ENCODE data around the gene MLST8.

MLST8 gene

GRCh38 chr16:2212362-2213324 lies 7.4 kb downstream of the MLST8 start:
- no peak for DNase-seq
- H3K36me3 Mint-ChIP-seq, result peaks cover 29 to 36% of the 10 kb centered on the region in 2 donors
- H3K4me1 Mint-ChIP-seq, result peaks cover 23 to 36% of the 10 kb centered on the region in 2 donors
- H3K9me3 Mint-ChIP-seq, result no peaks in the 10 kb centered on the region
- H3K27ac Mint-ChIP-seq, result peak overlapping the region; percentile 76
- no peak for ATAC-seq (replicated peaks)
- H3K4me3 Mint-ChIP-seq, result peak overlapping the region; percentile 77 to 80
- H3K27me3 Mint-ChIP-seq, result no peaks in the 10 kb centered on the region

DNA sequence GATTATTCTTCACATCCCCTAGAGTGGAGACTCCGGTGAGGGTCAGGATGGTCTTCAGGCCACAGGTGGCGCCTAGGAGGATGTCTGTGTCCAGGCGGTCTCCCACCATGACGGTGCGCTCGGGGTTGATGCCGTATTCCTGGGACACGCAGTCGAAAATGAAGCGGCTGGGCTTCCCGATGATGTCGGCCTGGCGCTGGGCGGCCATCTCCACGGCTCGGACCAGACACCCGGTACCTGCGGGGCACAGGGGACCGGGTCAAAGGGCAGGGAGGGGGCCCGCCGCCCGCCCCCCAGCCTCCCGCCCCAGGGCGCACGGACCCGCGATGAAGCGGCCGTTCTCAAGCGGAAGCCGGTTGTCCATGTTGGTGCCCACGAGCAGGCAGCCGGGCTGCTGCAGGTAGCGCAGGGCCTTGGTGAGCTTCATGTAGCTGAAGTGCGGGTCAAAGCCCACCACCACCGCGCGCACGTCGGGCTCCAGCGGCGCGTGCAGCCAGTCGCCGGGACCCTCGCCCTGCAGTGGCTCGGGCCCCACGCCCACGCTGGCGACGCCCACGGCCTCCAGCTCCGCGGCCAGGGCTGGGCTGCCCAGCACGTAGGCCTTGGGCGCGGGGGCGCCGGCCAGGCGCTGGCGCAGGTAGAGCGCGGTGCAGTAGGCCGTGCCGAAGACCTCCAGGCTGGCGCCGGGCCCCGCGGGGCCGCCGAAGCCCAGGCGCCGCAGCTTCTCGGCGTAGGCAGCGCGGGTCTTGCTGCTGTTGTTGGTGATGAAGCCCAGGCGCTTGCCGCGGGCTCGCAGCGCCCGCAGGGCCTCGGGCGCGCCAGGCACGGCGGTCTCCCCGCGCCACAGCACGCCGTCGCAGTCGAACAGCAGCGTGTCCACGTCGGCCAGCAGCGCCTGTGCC lies 8.8 kb downstream of the MLST8 start:
- Mint-ChIP-seq H3K36me3 (peaks cover 18 to 23% of the 10 kb centered on the region in 2 donors), H3K9me3 (no peaks in the 10 kb centered on the region), H3K27me3 (no peaks in the 10 kb centered on the region), H3K4me1 (peaks cover 17 to 26% of the 10 kb centered on the region in 2 donors), H3K4me3 (peak overlapping the region; percentile 77 to 80), H3K27ac (peak overlapping the region; percentile 76)
- DNase-seq (no peak), ATAC-seq (replicated peaks) (peak; percentile 2 to 3)

GRCh38 chr16:2214719-2214968 lies 9.4 kb downstream of the MLST8 start, which contains the start of gene PGP:
PGP (minus strand) TSS chr16:2214840; CDS start chr16:2214777, 63 bp downstream.
- no peak for ATAC-seq (replicated peaks)
- H3K4me3 Mint-ChIP-seq, result peak within 1 kb of the TSS; percentile 87 to 89
- peak within 1 kb of the TSS; percentile 95 for H3K27ac Mint-ChIP-seq
- no peak for DNase-seq
- H3K36me3 Mint-ChIP-seq, result peaks cover 18 to 20% of the 10 kb centered on the region in 2 donors
- peaks cover 17 to 26% of the 10 kb centered on the region in 2 donors for H3K4me1 Mint-ChIP-seq
- H3K27me3 Mint-ChIP-seq, result no peaks in the 10 kb centered on the region
- H3K9me3 Mint-ChIP-seq, result no peaks in the 10 kb centered on the region

GRCh38 chr16:2216330-2216729 lies 11.1 kb downstream of the MLST8 start:
- DNase-seq, result no peak
- H3K27me3 Mint-ChIP-seq, result no peaks in the 10 kb centered on the region
- ATAC-seq (replicated peaks), result no peak
- peaks cover 14 to 22% of the 10 kb centered on the region in 2 donors for H3K4me1 Mint-ChIP-seq
- no peaks in the 10 kb centered on the region for H3K9me3 Mint-ChIP-seq
- H3K4me3 Mint-ChIP-seq, result peak overlapping the region; percentile 87 to 89
- H3K36me3 Mint-ChIP-seq, result peaks cover 14 to 17% of the 10 kb centered on the region in 2 donors
- peak overlapping the region; percentile 69 for H3K27ac Mint-ChIP-seq

GRCh38 chr16:2223221-2223941 lies 18.1 kb downstream of the MLST8 start, which contains the start of gene E4F1:
E4F1 (plus strand) TSS chr16:2223591; CDS start chr16:2223614, 23 bp downstream.
- H3K27ac Mint-ChIP-seq, result peak within 1 kb of the TSS; percentile 89
- H3K4me3 Mint-ChIP-seq, result peak within 1 kb of the TSS; percentile 86 to 91
- H3K27me3 Mint-ChIP-seq, result no peaks in the 10 kb centered on the region
- peaks cover 0 to 3% of the 10 kb centered on the region in 2 donors for H3K36me3 Mint-ChIP-seq
- ATAC-seq (replicated peaks) (peak; percentile 98), DNase-seq (peak; percentile 99)
- H3K9me3 Mint-ChIP-seq, result no peaks in the 10 kb centered on the region
- peaks cover 10 to 27% of the 10 kb centered on the region in 2 donors for H3K4me1 Mint-ChIP-seq

GRCh38 chr16:2223942-2224486 lies 18.8 kb downstream of the MLST8 start:
- Mint-ChIP-seq H3K27me3 (no peaks in the 10 kb centered on the region), H3K4me3 (peak overlapping the region; percentile 86 to 91), H3K36me3 (peaks cover 3 to 4% of the 10 kb centered on the region in 2 donors), H3K27ac (peak overlapping the region; percentile 84), H3K4me1 (peaks cover 10 to 27% of the 10 kb centered on the region in 2 donors), H3K9me3 (no peaks in the 10 kb centered on the region)
- DNase-seq (peak; percentile 22), ATAC-seq (replicated peaks) (peak; percentile 25 to 30)

- DNase-seq (no peak), ATAC-seq (replicated peaks) (no peak)
- Mint-ChIP-seq H3K27ac (no peak overlapping the region), H3K27me3 (no peaks in the 10 kb centered on the region), H3K9me3 (no peaks in the 10 kb centered on the region), H3K36me3 (peaks cover 18% of the 10 kb centered on the region in 2 donors), H3K4me1 (peaks cover 10 to 27% of the 10 kb centered on the region in 2 donors), H3K4me3 (peak overlapping the region in 1 of 2 donors; percentile 4)
These were observed 21.1 kb downstream of the MLST8 start for GRCh38 chr16:2226245-2226793.

DNA sequence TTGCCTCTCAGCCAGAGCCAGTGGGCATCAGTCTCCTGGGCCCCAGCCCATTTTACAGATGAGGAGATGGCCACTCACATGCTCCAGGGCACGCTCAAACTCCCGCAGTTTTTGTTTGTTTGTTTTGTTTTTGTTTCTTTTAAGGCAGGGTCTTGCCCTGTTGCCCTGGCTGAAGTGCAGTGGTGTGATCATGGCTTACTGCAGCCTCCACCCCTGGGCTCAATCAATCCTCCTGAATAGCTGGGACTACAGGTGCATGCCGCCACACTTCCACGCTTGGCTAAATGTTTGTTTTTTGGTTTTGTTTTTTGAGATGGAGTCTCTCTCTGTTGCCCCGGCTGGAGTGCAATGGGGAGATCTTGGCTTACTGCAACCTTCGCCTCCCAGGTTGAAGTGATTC lies 21.7 kb downstream of the MLST8 start:
- H3K4me3 Mint-ChIP-seq, result no peak overlapping the region
- no peak overlapping the region for H3K27ac Mint-ChIP-seq
- peaks cover 10 to 27% of the 10 kb centered on the region in 2 donors for H3K4me1 Mint-ChIP-seq
- no peaks in the 10 kb centered on the region for H3K9me3 Mint-ChIP-seq
- ATAC-seq (replicated peaks) (no peak), DNase-seq (no peak)
- peaks cover 19 to 20% of the 10 kb centered on the region in 2 donors for H3K36me3 Mint-ChIP-seq
- H3K27me3 Mint-ChIP-seq, result no peaks in the 10 kb centered on the region

- no peak for ATAC-seq (replicated peaks)
- Mint-ChIP-seq H3K27ac (no peak overlapping the region), H3K9me3 (no peaks in the 10 kb centered on the region), H3K27me3 (no peaks in the 10 kb centered on the region), H3K4me1 (peaks cover 7 to 27% of the 10 kb centered on the region in 2 donors), H3K36me3 (peaks cover 20 to 22% of the 10 kb centered on the region in 2 donors), H3K4me3 (no peak overlapping the region)
- DNase-seq, result no peak
These were observed 23.0 kb downstream of the MLST8 start for GRCh38 chr16:2228161-2228824.

DNA sequence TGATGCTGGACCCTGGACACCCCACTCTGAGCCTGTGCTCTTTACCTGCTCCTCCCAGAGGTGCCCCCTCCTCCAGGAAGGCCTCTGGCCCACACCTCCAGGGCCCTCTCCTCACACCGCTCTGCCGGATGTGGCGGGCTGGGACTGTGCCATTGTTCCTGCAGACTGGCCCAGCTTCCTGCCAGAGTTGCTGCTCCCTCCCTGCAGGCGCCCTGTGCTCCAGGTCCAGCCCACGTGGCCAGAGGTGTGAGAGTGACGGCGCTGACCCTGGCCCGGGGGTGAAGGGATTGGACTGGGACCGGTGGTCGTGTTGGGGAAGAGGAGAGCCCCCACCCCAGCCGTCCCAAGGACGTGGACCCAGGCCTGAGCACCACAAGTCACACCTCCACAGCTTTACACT lies 23.8 kb downstream of the MLST8 start:
- Mint-ChIP-seq H3K4me1 (peaks cover 7 to 25% of the 10 kb centered on the region in 2 donors), H3K9me3 (no peaks in the 10 kb centered on the region), H3K36me3 (peaks cover 25 to 27% of the 10 kb centered on the region in 2 donors), H3K27me3 (no peaks in the 10 kb centered on the region), H3K27ac (no peak overlapping the region), H3K4me3 (no peak overlapping the region)
- DNase-seq (no peak), ATAC-seq (replicated peaks) (no peak)

GRCh38 chr16:2229632-2230250 lies 24.5 kb downstream of the MLST8 start:
- Mint-ChIP-seq H3K4me1 (peaks cover 3 to 19% of the 10 kb centered on the region in 2 donors), H3K9me3 (no peaks in the 10 kb centered on the region), H3K27me3 (no peaks in the 10 kb centered on the region), H3K4me3 (peak overlapping the region in 1 of 2 donors; percentile 19), H3K27ac (no peak overlapping the region), H3K36me3 (peaks cover 30 to 33% of the 10 kb centered on the region in 2 donors)
- DNase-seq, result no peak
- ATAC-seq (replicated peaks), result no peak

DNA sequence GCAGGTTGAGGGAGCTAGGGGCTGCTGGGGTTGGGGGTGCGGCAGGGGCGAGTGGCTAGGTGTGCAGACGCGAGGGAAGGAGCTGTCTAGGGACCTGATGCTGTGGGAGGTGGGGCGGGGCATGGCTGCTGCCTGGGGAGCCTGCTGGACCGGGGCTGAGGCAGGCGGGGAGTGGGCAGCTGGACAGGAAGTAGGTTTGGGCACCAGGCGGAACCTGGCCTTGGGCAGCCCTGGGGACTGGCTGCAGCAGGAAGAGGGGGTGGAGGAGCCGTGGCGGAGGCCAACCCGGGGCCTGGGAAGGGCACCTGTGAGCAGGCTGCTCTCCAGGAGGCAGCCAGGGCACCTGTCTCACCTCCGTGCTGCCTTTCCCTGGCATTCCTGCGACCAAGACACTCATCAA lies 25.1 kb downstream of the MLST8 start:
- peaks cover 3 to 14% of the 10 kb centered on the region in 2 donors for H3K4me1 Mint-ChIP-seq
- no peak overlapping the region for H3K4me3 Mint-ChIP-seq
- no peak overlapping the region for H3K27ac Mint-ChIP-seq
- no peaks in the 10 kb centered on the region for H3K27me3 Mint-ChIP-seq
- DNase-seq (no peak), ATAC-seq (replicated peaks) (no peak)
- no peaks in the 10 kb centered on the region for H3K9me3 Mint-ChIP-seq
- H3K36me3 Mint-ChIP-seq, result peaks cover 35 to 39% of the 10 kb centered on the region in 2 donors

All from stimulated activated naive B cell treated with anti-CD40 and anti-IgM and Interleukin-4, amounts not matched to agents 10 μg/mL and 1 μg/mL and 100 μg/mL, for 72 hours (primary cell).